COLO668 (cell line): ENCODE results near the gene STIM1.

Source experiments
- DNase-seq: peaks from one replicate; lab custom pipeline; 2025; ENCODE audit not compliant: unreplicated experiment; lab: John Stamatoyannopoulos, UW

Gene STIM1

DNA sequence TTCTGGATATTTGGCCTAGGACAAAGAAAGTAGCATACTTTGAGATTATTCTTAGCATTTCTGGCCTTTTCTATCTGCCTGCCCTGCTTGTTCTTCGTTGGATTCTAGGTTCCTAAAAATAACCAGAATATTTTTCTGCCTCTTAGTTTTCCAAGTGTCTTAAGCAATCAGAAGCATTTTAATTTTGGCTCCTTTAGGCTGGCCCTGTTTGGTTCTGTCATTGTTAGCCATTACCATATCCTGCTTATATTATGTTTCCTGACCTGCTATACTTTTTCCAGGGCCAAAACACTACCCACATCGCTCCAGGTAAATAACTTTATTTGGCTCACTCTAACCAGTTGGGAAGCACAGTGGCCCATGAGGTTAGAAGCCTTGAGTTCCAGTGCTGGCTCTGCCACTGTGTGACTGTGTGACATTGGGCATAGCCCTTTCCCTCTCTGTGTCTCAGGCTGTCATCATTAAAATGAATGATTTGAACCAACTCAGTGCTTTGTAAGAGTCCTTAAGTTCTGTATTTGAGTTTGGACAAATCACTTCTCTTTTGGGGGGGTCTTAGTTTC is 91.1 kb downstream of the STIM1 start:
- DNase-seq = no peak

DNA sequence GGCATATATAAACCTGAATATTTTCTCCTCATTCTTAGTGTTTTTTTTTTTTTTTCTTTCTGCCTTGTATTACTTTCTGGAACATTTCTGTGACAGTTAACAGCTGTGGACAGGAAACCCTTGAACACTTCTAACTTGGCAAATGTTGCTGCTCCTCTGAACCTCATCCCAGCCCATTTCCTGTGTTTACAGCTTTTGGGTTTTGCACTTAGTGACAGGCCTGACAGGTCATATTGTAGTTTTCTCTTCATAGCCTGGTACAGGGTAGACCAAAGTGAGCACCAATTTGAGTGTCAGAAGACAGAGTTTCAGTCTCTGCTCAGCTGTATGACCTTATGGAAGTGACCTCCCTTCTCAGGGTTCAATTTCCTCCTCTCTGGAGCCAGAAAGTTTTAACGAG is 91.6 kb downstream of the STIM1 start:
- no peak for DNase-seq

GRCh38 chr11:3949125-3949524 is 93.7 kb downstream of the STIM1 start:
- no peak for DNase-seq

DNA sequence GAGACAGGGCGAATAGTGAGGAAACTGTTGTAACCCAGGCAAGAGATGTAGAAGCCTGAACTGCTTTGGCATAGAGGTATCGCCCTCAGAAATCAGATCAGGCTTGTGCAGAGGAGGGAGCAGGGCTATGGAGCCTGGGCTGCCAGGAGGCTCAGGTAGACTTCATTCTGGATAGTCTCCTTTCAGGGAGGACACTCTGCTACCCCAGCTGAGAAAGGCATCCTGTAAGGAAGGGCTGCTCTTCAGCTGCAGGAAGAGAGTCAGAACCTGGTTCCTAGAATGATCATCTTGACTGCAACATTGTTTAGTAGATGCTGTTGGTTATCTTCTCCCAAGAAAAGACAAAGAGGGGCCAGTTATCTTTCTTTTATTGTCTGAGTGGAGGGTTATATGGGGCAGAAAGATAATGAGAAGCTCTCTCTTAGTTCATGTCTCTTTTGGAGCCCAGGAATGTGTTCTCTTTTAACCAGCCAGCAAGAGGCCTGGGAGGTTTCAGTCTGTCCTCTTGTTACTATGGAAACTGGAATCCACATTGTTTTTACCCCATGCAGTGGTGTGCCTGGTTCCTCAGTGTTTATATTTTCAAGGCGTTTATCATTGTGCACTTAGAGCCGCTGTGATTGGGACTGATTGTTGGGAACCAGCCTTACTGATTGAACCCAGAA is 95.7 kb downstream of the STIM1 start:
- DNase-seq = no peak

- no peak for DNase-seq
Measured at GRCh38 chr11:3952715-3953114, 97.3 kb downstream of the STIM1 start.

DNA sequence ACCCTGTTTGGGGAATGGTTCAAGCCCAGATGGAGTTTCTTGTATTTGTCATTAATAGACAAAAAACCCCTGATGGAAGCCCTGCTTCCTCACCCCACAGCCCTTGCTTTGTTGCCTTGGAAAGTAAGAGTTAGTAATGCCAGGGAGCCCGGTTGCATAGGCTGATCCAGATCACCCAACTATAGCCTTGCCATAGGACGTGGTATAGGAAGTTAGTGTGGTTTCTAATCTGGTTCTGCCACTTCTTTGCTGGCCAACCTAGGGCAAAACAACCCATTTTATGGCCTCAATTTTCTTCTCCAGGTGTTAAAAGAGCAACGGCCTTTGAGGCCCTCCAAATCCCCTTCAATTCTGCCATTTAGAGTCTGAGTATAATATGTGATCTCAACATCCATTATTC is 97.9 kb downstream of the STIM1 start:
- DNase-seq = no peak

DNA sequence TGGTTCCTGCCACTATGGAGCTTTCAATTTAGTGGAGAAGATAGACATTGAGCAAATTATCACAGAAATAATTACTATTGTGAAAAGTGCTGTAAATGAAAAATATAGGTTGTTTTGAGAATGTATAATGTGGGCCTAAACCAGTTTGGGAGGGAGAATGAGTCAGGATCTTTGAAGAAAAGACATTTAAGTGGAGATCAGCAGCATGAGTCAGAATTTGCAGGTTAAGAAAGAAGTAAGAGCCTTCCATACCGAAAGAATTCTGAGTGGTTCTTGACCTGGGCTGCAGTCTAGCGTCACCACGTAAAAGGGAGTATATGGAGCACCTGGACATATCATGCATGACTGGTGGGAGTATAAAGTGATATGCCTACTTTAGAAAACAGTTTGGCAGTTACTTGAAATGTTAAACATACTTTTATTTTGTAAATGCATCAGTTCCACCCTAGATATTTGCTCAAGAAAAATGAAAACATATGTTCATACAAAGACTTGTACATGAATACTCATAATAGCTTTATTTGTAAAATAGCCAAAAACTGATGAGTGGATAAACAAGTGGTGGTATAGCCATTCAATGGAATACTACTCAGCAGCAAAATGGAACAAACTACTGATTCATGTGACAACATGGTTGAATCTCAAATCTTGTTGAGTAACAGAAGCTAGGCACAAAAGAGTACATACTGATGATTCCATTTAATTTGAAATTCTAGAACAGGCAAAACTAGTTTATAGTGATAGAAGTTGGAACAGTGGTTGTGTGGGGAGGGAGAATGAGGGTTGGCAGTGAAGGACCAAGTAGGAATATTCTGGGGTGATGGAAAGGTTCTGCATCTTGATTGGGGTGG is 99.2 kb downstream of the STIM1 start:
- DNase-seq = no peak

- DNase-seq = no peak
Measured at GRCh38 chr11:3955299-3955665, 99.8 kb downstream of the STIM1 start.

DNA sequence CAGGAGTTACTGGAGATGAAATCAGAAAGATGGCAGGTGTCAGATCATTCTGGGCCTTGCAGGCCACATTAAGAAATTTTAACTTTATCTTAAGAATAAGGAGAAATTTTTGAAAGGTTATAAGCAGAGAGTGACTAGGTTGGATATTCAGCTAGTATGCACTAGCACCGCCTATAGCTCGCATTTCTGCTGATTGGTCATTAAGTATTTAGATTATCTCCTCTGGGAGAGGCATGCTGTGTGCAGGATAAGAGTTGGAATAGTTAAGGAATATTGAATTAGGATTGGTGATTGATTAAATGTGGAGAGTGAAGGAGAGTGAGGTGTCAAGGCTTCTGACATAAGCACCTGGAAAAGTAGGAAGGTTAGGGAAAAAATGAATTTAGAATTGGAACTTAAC is 100.6 kb downstream of the STIM1 start:
- no peak for DNase-seq

- no peak for DNase-seq
Measured at GRCh38 chr11:3956748-3957147, 101.3 kb downstream of the STIM1 start.

DNA sequence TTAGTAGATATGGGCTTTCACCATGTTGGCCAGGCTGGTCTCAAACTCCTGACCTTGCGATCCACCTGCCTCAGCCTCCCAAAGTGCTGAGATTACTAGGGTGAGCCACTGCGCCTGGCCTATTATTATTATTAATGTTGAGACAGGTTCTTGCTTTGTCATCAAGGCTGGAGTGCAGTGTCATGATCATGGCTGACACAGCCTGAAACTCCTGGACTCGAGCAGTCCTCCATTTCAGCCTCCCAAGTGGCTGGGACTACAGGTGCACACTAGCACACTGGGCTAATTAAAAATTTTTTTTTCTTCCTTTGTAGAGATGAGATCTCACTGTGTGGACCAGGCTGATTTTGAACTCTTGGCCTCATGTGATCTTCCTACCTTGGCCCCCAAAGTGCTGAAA is 102.0 kb downstream of the STIM1 start:
- no peak for DNase-seq

DNA sequence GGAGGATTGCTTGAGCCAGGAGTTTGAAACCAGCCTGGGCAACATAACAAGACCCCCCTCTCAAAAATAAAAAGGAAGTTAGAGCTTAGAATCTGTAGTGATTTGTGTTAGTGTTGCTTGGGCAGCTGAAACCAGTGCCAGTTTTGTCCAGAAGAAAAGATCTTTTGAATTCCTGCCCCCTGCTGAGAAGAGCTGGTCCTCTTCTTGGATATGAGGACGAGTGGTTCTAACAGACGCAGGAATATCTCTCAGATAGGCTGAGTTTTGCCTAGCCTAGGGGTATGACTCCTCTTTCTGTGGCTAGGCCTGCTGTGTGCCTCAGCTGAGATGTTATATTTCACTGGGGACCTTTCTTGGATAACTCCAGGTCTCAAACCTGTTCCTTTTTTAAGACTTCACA is 102.8 kb downstream of the STIM1 start:
- DNase-seq = no peak

- no peak for DNase-seq
Measured at GRCh38 chr11:3959015-3959902, 103.8 kb downstream of the STIM1 start.

DNA sequence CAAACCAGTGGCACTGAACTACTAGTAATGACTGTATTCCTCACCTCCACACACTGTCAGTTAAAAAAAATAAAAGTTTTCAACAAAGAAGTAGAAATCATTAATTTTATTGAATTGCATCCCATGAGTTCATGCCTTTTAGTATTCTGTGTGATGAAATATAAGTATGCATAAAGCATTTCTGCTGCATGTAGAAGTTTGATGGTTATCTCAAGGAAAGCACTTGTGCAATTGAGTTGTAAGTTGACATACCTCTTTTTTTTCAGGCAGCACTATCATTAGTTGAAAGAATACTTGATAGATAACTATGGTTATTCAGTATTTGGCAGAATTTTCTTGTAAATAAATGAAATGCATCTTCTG is 104.4 kb downstream of the STIM1 start:
- DNase-seq = no peak

GRCh38 chr11:3962406-3962840 is 107.0 kb downstream of the STIM1 start:
- DNase-seq = no peak

- DNase-seq = no peak
Measured at GRCh38 chr11:3964056-3964455, 108.6 kb downstream of the STIM1 start.

DNA sequence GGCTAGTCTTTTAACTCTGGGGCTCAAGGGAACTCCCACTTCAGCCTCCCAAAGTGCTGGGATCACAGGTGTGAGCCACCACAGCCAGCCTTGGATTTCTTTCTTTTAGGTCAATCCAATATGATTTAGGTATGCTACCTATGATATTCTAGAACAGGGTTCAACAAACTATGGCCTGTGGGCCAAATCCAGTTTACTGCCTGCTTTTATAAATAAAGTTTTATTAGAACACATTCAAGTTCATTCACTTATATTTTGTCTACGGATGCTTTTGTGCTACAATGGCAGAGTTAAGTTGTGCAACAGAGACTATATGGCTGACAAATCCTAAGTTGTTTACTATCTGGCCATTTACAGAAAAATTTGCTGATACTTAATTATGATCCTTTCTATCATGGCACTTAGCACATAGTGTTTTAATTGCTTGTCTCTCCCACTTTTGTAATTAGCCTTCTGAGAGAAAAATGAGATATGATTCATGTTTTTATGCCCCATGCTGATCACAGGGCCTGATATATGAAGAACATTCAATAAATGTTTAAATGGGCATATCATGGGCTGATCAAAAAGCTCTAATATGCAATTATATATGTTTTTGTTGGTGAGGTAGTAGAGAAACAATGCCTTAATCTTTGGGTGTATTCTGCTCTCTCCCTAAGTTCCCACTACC is 109.6 kb downstream of the STIM1 start:
- no peak for DNase-seq

GRCh38 chr11:3967695-3968094 is 112.2 kb downstream of the STIM1 start:
- no peak for DNase-seq

GRCh38 chr11:3969200-3969599 is 113.7 kb downstream of the STIM1 start:
- DNase-seq = no peak

DNA sequence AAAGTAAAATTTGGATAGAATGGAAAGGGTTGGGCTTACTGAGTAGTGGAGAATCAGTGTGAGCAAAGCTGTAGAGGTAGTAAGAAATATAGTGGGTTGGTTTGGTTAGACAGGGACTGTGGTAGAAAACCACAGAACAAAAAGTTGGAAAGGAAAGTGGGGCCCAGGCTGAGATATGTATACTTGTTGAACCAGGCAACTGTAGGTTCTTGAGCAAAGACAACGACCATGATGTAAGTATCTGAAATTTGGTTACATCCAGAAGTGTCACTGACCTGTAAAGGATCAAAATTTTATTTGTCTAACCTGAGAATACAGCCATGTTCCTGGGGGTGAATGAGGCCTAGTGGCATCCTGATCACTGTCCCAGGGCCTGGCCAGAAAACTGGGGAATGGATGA is 114.1 kb downstream of the STIM1 start:
- DNase-seq = no peak

DNA sequence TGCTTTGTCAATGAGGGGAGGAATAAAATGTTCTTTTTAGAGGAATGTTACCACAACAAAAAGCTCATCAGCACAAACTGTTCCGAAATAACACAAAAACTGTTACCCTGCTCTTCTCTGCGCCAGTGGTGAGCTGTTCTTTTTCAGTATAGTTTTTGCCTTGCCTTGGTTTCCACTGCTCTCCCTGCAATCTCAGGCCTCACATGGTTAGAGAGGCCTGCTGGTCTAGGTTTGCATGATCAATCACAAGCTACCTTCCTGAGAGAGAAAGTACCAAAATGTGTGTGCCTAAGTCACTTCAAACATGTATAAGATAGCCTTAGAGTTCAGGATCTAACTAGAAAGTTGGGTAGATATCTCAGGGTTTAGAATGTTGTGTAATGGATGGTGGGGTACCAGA is 114.6 kb downstream of the STIM1 start:
- DNase-seq = no peak
